ENCODE results near the gene SMC3.

SMC3 gene

DNA sequence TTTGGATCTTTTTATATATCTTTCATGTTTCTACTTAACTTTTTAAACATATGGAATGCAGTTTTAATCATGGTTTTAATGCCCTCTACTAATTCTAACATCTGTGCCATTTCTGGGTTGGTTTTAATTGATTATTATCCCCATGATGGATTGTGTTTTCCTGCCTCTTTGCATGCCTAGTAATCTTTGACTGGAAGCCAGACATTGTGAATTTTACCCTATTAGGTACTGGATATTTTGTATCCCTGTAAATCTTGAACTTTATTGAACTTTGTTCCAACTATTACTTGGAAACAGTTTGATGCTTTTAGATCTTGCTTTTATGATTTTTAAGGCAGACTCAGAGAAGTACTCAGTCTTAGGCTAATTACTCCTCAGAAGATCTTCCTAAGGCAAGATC is 60.7 kb downstream of the SMC3 start:
- no peak for DNase-seq (ENCODE audit: low spot score)

DNA sequence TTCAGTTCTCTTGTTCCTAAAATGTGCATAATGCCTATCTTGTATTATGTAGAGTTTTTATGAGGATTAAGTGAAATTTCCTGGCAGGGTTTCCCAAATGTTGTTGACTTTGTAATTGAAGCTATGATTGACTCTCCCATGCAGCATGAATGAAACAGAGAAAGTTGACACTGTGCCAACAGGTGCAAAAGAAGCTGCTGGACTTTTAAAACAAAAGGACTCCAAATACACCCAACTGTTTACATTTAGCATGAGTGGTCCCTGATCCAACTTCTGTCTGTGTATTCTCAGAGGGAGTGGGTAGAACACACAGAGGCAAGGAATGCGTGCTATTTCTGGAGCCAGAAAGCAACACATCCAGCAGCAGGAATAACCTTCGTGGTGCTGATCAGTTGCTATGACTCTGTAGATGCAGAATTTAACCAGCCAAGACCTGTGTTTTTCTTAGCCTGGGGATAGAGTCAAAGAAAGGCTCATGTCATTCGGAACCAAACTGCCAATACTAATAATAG is 62.2 kb downstream of the SMC3 start:
- TF ChIP-seq, protein P1, sequence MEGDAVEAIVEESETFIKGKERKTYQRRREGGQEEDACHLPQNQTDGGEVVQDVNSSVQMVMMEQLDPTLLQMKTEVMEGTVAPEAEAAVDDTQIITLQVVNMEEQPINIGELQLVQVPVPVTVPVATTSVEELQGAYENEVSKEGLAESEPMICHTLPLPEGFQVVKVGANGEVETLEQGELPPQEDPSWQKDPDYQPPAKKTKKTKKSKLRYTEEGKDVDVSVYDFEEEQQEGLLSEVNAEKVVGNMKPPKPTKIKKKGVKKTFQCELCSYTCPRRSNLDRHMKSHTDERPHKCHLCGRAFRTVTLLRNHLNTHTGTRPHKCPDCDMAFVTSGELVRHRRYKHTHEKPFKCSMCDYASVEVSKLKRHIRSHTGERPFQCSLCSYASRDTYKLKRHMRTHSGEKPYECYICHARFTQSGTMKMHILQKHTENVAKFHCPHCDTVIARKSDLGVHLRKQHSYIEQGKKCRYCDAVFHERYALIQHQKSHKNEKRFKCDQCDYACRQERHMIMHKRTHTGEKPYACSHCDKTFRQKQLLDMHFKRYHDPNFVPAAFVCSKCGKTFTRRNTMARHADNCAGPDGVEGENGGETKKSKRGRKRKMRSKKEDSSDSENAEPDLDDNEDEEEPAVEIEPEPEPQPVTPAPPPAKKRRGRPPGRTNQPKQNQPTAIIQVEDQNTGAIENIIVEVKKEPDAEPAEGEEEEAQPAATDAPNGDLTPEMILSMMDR (IDR thresholded peaks at IDR 0.05; ENCODE audit: extremely low read depth, missing control alignments): no peak

More for the DNA sequence above, 60.7 kb downstream of the SMC3 start:
- TF ChIP-seq, protein P1 (IDR thresholded peaks at IDR 0.05; ENCODE audit: extremely low read depth, missing control alignments): no peak

DNA sequence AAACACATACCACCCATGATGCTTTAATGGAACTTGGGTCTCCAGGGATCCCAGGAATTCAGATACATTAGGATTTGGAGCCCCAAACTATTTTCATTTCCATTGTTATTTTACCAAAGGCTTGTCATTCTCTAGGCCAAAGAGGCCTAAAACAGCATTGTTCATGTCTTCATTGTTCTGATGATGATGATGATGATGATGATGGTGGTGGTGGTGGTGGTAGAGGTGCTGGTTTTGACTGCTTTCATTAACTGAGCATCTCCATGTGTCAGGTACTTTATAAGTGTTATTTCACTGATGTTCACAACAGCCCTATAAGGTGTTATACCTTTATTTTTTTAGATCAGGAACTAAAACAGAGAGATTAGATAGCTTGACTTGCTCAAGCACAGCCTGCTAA is 64.4 kb downstream of the SMC3 start:
- TF ChIP-seq, protein P1 (IDR thresholded peaks at IDR 0.05; ENCODE audit: extremely low read depth, missing control alignments): no peak
- DNase-seq (ENCODE audit: low spot score): no peak

More for the DNA sequence above, 62.2 kb downstream of the SMC3 start:
- no peak for DNase-seq (ENCODE audit: low spot score)

DNA sequence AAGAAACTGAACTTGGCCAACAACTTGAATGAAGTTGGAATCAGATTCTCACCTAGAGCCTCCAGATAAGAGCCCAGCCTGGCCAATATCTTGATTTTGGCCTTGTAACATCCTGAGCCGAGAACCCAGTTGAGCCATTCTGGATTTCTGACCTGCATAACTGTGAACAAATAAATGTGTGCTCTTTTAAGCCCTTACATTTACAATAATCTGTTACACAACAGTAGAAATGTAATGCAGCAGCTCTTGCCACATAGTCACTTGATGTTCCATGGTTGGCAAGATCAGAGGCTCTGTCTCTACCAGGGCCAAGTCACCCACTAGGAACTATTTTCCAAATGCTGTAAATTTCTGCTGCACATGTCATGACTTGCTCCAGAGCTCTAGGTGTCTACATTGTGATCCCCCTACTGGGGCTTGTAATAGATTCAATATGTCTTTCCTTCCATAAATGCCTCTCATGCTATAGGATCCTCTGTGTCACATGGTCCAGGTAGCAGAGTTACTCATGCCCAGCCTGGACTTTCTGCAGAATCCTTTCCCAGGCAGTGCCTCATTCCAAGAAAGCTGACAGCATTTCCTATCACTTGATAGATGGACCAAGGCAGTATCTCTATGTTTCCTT is 65.2 kb downstream of the SMC3 start:
- TF ChIP-seq, protein P1 (IDR thresholded peaks at IDR 0.05; ENCODE audit: extremely low read depth, missing control alignments): no peak
- no peak for DNase-seq (ENCODE audit: low spot score)

DNA sequence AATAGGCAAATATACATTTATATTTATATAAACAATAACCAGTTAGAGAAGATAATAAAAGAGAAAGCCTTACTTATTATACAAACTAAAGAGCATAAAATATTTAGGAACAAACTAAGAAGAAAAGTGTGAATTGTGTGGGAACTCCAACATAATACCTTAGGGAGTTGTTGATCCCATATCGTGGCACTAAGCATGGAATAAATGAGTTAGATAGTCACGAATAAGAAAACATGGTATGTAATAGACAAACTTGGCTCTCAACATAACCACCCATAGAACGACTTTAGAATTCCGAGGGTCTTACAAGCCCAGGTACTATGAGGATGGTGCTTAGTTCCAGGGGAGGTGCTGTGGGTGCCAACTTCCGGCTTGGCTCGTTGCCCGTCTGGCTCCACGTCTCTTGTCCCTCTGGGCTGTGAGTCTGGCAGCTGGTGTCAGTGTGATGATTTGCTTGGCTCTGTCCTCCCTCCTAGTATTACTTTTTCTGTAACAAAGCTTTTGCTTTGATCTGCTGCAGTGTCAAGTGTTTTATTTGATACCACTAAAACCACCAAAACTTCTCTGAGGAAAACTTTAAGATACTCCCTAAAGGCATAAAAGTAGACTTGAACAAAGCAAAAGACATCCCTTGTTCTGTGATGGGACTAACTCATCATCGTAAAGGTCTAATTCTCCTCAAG is 67.2 kb downstream of the SMC3 start:
- TF ChIP-seq, protein P1 (IDR thresholded peaks at IDR 0.05; ENCODE audit: extremely low read depth, missing control alignments): no peak
- DNase-seq (ENCODE audit: low spot score): no peak

DNA sequence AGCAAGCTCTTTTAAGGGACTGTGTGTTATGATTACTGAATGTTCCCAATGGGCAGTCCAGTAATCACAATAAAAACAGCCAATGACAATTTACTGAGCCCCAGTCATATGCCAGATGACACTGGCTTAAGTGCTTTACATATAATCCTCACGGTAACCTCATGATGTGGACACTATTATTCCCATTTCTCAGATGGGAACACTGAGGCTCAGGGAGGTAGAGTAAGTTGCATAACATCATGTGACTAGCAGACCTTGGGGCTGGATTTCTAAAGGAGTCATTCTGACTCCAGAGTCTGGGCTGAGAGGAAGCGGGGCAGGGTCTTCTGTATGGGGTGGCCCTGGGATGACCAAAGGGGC is 69.1 kb downstream of the SMC3 start:
- TF ChIP-seq, protein P1 (IDR thresholded peaks at IDR 0.05; ENCODE audit: extremely low read depth, missing control alignments): no peak
- no peak for DNase-seq (ENCODE audit: low spot score)

DNA sequence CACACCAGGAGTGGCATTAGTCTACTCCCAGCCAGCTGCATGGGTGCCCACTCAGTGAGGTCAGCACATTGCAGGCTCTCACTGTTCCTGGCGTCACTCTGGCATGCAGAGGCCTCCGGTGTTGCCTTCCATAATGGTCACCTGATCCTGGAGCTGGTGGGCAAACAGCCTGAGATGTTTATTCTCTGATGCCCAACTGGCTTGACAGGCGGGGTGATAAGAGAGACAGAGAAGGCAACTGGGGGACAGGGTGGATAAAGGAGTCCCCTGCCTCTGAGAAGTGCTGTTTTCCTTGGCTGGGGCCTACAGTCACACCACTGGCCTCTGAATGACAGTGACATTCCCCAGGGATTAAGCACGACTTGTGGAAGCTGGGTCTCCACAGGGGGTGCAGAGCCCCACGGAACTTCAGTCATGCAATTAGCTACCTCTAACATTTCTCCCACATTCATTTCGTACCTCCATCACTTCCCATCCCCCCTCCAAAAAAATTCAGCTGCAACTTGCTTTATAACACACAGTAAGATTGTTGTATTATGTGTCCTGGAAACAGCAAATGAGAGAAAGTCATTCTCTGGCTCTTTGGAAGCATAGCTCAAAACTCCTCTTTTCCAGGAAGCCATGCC is 69.5 kb downstream of the SMC3 start:
- DNase-seq (ENCODE audit: low spot score): no peak
- TF ChIP-seq, protein P1 (IDR thresholded peaks at IDR 0.05; ENCODE audit: extremely low read depth, missing control alignments): no peak
